Sigmoid colon (tissue), 4 donors: ENCODE data around the gene CRAT.

Experiments
- POLR2AphosphoS5 ChIP-seq, 4 donors: sonication (generic); formaldehyde crosslinking; IDR thresholded peaks; one replicate each; pipeline ENCODE4 v1.6.1; 2017; ENCODE audit warnings: antibody characterized with exemption in 4 of 4
- TF ChIP-seq, protein P1 (sequence below), 4 experiments: fragments of 450-650 bp in 3 of 4; fragments of 200-600 bp in 1 of 4; IDR thresholded peaks; one replicate each; pipeline ENCODE4 v1.5.1; 2016 to 2019; ENCODE audit warnings: antibody characterized with exemption in 4 of 4, mild to moderate bottlenecking in 3 of 4, moderate library complexity in 2 of 4

DNA sequence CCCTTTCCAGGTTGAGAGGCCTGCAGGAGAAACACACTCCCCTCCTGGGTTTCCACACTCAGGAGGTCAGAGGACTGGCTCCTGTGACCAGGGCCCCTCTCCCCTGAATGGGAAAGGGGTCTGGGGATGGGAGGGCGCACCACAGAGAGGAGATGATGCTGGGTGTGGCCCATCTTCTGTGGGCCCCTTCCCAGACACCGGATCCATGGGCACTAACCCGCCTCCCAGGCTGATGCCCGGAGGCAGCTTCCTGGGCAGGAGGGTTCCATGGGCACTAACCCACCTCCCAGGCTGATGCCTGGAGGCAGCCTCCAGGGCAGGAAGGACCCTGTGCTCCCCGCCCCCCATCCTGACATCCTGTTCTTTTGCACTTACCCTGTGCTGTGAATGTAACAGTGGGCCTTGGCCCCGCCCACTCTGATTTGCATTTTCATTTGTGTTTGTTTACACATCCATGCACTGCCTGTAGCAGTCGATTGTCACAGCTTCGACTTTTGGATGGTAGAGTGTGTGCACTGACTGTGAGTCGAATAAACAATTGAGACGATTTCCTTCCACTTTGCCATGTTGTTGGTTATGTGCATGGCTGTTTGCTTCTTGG lies 39.0 kb downstream of the CRAT start:
- TF ChIP-seq POLR2AphosphoS5 (IDR thresholded peaks at IDR 0.05) = no peak
- TF ChIP-seq, protein P1, sequence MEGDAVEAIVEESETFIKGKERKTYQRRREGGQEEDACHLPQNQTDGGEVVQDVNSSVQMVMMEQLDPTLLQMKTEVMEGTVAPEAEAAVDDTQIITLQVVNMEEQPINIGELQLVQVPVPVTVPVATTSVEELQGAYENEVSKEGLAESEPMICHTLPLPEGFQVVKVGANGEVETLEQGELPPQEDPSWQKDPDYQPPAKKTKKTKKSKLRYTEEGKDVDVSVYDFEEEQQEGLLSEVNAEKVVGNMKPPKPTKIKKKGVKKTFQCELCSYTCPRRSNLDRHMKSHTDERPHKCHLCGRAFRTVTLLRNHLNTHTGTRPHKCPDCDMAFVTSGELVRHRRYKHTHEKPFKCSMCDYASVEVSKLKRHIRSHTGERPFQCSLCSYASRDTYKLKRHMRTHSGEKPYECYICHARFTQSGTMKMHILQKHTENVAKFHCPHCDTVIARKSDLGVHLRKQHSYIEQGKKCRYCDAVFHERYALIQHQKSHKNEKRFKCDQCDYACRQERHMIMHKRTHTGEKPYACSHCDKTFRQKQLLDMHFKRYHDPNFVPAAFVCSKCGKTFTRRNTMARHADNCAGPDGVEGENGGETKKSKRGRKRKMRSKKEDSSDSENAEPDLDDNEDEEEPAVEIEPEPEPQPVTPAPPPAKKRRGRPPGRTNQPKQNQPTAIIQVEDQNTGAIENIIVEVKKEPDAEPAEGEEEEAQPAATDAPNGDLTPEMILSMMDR (IDR thresholded peaks at IDR 0.05) = no peak
